Karpas-422 (cell line): Measurements from ENCODE around the gene MAN1B1. TPM values are rescaled to one million over a fixed set of nuclear protein-coding genes. Genes with fewer than 3 reads are reported as not detected.
A peak's percentile ranks its signal among the peaks of the same experiment; 100 is the strongest.

ENCODE experiments used
- DNase-seq: peaks from one replicate; pipeline ENCODE4 v3.0.0-alpha.2; 2015
- H2AFZ ChIP-seq: fragments of 200-600 bp; sonication (generic); 2 replicates; pipeline ENCODE4 v1.6.1; 2014; ENCODE audit warnings: antibody characterized with exemption, low read length, mixed read lengths
- H3K27ac ChIP-seq: fragments of 200-600 bp; sonication (generic); 2 replicates; pipeline ENCODE4 v1.5.1; 2014; ENCODE audit warnings: mild to moderate bottlenecking, low read length, moderate library complexity
- H3K27me3 ChIP-seq: fragments of 200-600 bp; sonication (generic); 2 replicates; pipeline ENCODE4 v1.6.1; 2014; ENCODE audit warnings: low read length, mixed read lengths
- H3K36me3 ChIP-seq: fragments of 200-600 bp; sonication (generic); 2 replicates; pipeline ENCODE4 v1.6.1; 2014; ENCODE audit warnings: low read length, mixed read lengths; ENCODE audit not compliant: insufficient read depth
- H3K4me1 ChIP-seq: fragments of 200-600 bp; sonication (generic); 2 replicates; pipeline ENCODE4 v1.6.1; 2014; ENCODE audit warnings: mild to moderate bottlenecking, low read length, mixed read lengths
- H3K4me2 ChIP-seq: fragments of 200-600 bp; sonication (generic); 2 replicates; pipeline ENCODE4 v1.6.1; 2014; ENCODE audit warnings: low read length, low read depth, mild to moderate bottlenecking; ENCODE audit not compliant: poor library complexity, severe bottlenecking
- H3K4me3 ChIP-seq: fragments of 200-600 bp; sonication (generic); 2 replicates; pipeline ENCODE4 v1.5.1; 2014; ENCODE audit warnings: mild to moderate bottlenecking, antibody characterized with exemption, low read length, mixed read lengths
- H3K79me2 ChIP-seq: fragments of 200-600 bp; sonication (generic); 2 replicates; pipeline ENCODE4 v1.6.1; 2014; ENCODE audit warnings: mild to moderate bottlenecking, low read length, mixed read lengths
- H3K9ac ChIP-seq: fragments of 200-600 bp; sonication (generic); 2 replicates; pipeline ENCODE4 v1.6.0; 2014; ENCODE audit warnings: low read length
- H3K9me2 ChIP-seq: fragments of 200-600 bp; sonication (generic), shearing (Covaris generic); replicated peaks from 2 replicates; pipeline ENCODE4 v1.6.0; 2014; ENCODE audit warnings: mild to moderate bottlenecking, low read length, moderate library complexity; ENCODE audit not compliant: insufficient read depth
- H3K9me3 ChIP-seq: fragments of 300-700, 200-600 bp; sonication (generic); 2 replicates; pipeline ENCODE4 v1.6.1; 2014; ENCODE audit warnings: low read length, mixed read lengths
- H4K20me1 ChIP-seq: fragments of 200-600 bp; sonication (generic); 2 replicates; pipeline ENCODE4 v1.6.1; 2014; ENCODE audit warnings: mild to moderate bottlenecking, antibody characterized with exemption, low read length, low read depth; ENCODE audit not compliant: insufficient read depth
- total RNA-seq: library from RNA; depleted of rRNA; stranded (reverse); fragments of >200 nt; shearing (Covaris generic); gene quantifications from 2 replicates; pipeline ENCODE4 v1.2.3, GENCODE V29; 2014; ENCODE audit warnings: low replicate concordance

Gene MAN1B1
- total RNA-seq, 1 experiment from 2014 or later, result 28.9 TPM

- H3K27ac ChIP-seq, result no peak overlapping the region
- no peak overlapping the region for H2AFZ ChIP-seq
- peaks cover 8% of the 10 kb centered on the region for H3K4me1 ChIP-seq
Measured at GRCh38 chr9:137042751-137043727, 43.7 kb upstream of the MAN1B1 start.

GRCh38 chr9:137044037-137044436 lies 42.7 kb upstream of the MAN1B1 start:
- Histone ChIP-seq H3K4me2 (no peak overlapping the region), H3K9me2 (no peaks in the 10 kb centered on the region), H3K27me3 (no peaks in the 10 kb centered on the region), H3K9ac (no peak overlapping the region), H3K4me1 (peaks cover 8% of the 10 kb centered on the region), H4K20me1 (no peaks in the 10 kb centered on the region), H3K27ac (no peak overlapping the region), H3K9me3 (no peaks in the 10 kb centered on the region), H3K4me3 (no peak overlapping the region), H3K36me3 (no peaks in the 10 kb centered on the region), H3K79me2 (no peaks in the 10 kb centered on the region), H2AFZ (no peak overlapping the region)
- DNase-seq, result no peak

More at GRCh38 chr9:137042751-137043727, 43.7 kb upstream of the MAN1B1 start:
- Histone ChIP-seq H3K9ac (no peak overlapping the region), H3K4me2 (no peak overlapping the region), H3K4me3 (no peak overlapping the region), H3K9me2 (no peaks in the 10 kb centered on the region), H4K20me1 (no peaks in the 10 kb centered on the region), H3K36me3 (no peaks in the 10 kb centered on the region), H3K79me2 (no peaks in the 10 kb centered on the region), H3K9me3 (no peaks in the 10 kb centered on the region), H3K27me3 (no peaks in the 10 kb centered on the region)
- DNase-seq, result no peak

- Histone ChIP-seq H3K27ac (no peak overlapping the region), H3K9ac (no peak overlapping the region)
Measured at GRCh38 chr9:137044502-137045177, 42.1 kb upstream of the MAN1B1 start.

GRCh38 chr9:137045294-137046087 lies 41.3 kb upstream of the MAN1B1 start:
- no peaks in the 10 kb centered on the region for H3K27me3 ChIP-seq
- peaks cover 8% of the 10 kb centered on the region for H3K4me1 ChIP-seq
- H3K9me3 ChIP-seq, result no peaks in the 10 kb centered on the region
- H3K9ac ChIP-seq, result no peak overlapping the region
- H2AFZ ChIP-seq, result no peak overlapping the region
- H3K79me2 ChIP-seq, result no peaks in the 10 kb centered on the region
- H4K20me1 ChIP-seq, result no peaks in the 10 kb centered on the region
- no peaks in the 10 kb centered on the region for H3K9me2 ChIP-seq
- no peak overlapping the region for H3K27ac ChIP-seq
- DNase-seq, result no peak
- H3K4me3 ChIP-seq, result no peak overlapping the region
- no peaks in the 10 kb centered on the region for H3K36me3 ChIP-seq
- H3K4me2 ChIP-seq, result no peak overlapping the region

More at GRCh38 chr9:137044502-137045177, 42.1 kb upstream of the MAN1B1 start:
- H3K9me2 ChIP-seq, result no peaks in the 10 kb centered on the region
- no peak overlapping the region for H2AFZ ChIP-seq
- peaks cover 8% of the 10 kb centered on the region for H3K4me1 ChIP-seq
- no peaks in the 10 kb centered on the region for H4K20me1 ChIP-seq
- DNase-seq, result no peak
- no peaks in the 10 kb centered on the region for H3K27me3 ChIP-seq
- no peak overlapping the region for H3K4me3 ChIP-seq
- H3K79me2 ChIP-seq, result no peaks in the 10 kb centered on the region
- H3K4me2 ChIP-seq, result no peak overlapping the region
- H3K36me3 ChIP-seq, result no peaks in the 10 kb centered on the region
- no peaks in the 10 kb centered on the region for H3K9me3 ChIP-seq

GRCh38 chr9:137046088-137046787 lies 40.5 kb upstream of the MAN1B1 start, which contains the start of gene NPDC1:
Gene NPDC1 (minus strand): TSS chr9:137046177. CDS start chr9:137045989, 188 bp downstream.
- H3K27me3 ChIP-seq, result no peaks in the 10 kb centered on the region
- no peaks in the 10 kb centered on the region for H3K36me3 ChIP-seq
- H3K9me3 ChIP-seq, result no peaks in the 10 kb centered on the region
- no peaks in the 10 kb centered on the region for H4K20me1 ChIP-seq
- peak; percentile 91 for DNase-seq
- H3K4me3 ChIP-seq, result no peak within 1 kb of the TSS
- peaks cover 8% of the 10 kb centered on the region for H3K4me1 ChIP-seq
- H3K9ac ChIP-seq, result no peak within 1 kb of the TSS
- H3K9me2 ChIP-seq, result no peaks in the 10 kb centered on the region
- H3K79me2 ChIP-seq, result no peaks in the 10 kb centered on the region
- no peak within 1 kb of the TSS for H3K4me2 ChIP-seq
- no peak within 1 kb of the TSS for H3K27ac ChIP-seq
- no peak within 1 kb of the TSS for H2AFZ ChIP-seq

- Histone ChIP-seq H3K4me1 (no peaks in the 10 kb centered on the region), H3K9me3 (no peaks in the 10 kb centered on the region)
Measured at GRCh38 chr9:137048655-137049543, 37.9 kb upstream of the MAN1B1 start.

More at GRCh38 chr9:137048655-137049543, 37.9 kb upstream of the MAN1B1 start:
- DNase-seq, result no peak
- Histone ChIP-seq H3K9ac (no peak overlapping the region), H3K27ac (no peak overlapping the region), H3K4me2 (no peak overlapping the region), H3K27me3 (no peaks in the 10 kb centered on the region), H3K4me3 (no peak overlapping the region), H3K9me2 (no peaks in the 10 kb centered on the region), H4K20me1 (0 out of 2 replicates have a peak, but pooled peaks cover 3% of the 10 kb centered on the region), H3K36me3 (no peaks in the 10 kb centered on the region), H3K79me2 (no peaks in the 10 kb centered on the region), H2AFZ (no peak overlapping the region)
